HG02798 (cell line): Measurements from ENCODE around the gene FAM149B1.

Experiments used
- ATAC-seq: cut with Tn5 transposase; IDR thresholded peaks from one replicate; pipeline ENCODE4 v1.9.1; 2021; ENCODE audit warnings: mild to moderate bottlenecking; ENCODE audit not compliant: unreplicated experiment, poor library complexity

The FAM149B1 gene

GRCh38 chr10:73172867-73173266, 4.9 kb downstream of the FAM149B1 start:
- ATAC-seq: no peak

- ATAC-seq: no peak
Observed at GRCh38 chr10:73174148-73174925, 6.4 kb downstream of the FAM149B1 start.

DNA sequence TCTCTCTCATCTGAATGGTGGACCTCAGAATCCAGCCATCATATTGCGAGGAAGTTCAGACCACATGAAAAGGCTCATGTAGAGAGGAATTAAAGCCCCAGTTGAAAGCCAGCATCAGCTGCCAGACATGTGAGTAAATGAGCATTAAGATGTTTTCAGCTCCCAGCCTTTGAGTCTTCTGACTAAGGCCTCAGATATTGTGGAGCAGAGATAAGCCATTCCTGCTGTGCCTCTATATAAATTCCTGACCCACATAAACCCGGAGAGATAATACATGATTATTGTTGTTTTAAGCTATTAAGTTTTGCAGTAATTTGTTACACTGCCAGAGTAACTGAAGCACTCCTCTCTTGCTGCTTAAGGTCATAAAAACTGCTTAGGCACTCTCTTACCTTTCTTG, 14.6 kb downstream of the FAM149B1 start:
- ATAC-seq: no peak

- no peak for ATAC-seq
Observed at GRCh38 chr10:73183667-73184281, 15.9 kb downstream of the FAM149B1 start.

DNA sequence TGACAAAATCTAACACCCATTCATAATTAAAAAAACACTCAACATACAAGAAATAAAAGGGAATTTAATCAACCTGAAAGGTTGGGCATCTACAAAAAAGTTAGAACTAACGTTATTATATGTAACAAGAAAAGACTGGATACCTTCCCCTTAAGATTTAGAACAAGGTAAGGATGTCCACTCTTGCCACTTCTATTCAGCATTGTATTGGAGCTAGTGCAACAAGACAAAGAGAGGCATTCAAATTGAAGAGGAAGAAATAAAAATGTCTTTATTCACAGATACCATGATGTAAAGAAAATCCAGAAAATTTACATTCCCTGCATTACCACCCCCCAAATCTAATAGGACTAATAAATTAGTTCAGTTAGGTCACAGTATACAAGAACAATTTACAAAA, 18.3 kb downstream of the FAM149B1 start:
- no peak for ATAC-seq

GRCh38 chr10:73190188-73190587, 22.3 kb downstream of the FAM149B1 start:
- ATAC-seq: no peak

DNA sequence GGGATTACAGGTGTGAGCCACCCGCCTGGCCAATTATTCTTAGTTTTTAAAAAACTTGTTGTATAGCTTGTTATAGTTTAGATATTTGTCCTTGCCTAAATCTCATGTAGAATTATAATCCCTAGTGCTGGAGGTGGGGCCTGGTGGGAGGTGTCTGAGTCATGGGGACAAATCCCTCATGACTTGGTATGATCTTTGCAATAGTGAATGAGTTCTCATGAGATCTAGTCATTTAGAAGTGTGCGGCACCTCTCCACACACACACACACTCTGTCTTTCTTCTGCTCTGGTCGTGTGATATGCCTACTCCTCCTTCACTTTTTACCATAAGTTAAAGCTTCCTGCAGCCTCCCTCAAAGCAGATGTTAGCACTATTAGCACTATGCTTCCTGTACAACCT, 37.2 kb downstream of the FAM149B1 start:
- ATAC-seq: no peak

DNA sequence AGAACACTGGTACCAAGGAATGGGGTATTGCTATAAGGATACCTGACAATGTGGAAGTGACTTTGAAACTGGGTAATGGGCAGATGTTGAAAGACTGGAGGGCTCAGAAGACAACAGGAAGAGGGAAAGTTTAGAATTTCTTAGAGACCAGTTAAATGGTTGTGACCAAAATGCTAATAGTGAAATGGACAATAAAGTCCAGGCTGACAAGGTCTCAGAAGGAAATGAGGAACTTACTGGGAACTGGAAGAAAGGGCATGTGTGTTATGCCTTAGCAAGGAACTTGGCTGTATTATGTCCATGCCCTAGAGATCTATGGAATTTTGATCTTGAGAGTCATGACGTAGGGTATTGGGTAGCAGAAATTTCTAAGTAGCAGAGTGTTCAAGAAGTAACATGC, 38.0 kb downstream of the FAM149B1 start:
- ATAC-seq: no peak

GRCh38 chr10:73206385-73206784, 38.5 kb downstream of the FAM149B1 start:
- no peak for ATAC-seq

- ATAC-seq: no peak
Observed at GRCh38 chr10:73207883-73208282, 40.0 kb downstream of the FAM149B1 start.

GRCh38 chr10:73209705-73210104, 41.8 kb downstream of the FAM149B1 start:
- ATAC-seq: no peak

DNA sequence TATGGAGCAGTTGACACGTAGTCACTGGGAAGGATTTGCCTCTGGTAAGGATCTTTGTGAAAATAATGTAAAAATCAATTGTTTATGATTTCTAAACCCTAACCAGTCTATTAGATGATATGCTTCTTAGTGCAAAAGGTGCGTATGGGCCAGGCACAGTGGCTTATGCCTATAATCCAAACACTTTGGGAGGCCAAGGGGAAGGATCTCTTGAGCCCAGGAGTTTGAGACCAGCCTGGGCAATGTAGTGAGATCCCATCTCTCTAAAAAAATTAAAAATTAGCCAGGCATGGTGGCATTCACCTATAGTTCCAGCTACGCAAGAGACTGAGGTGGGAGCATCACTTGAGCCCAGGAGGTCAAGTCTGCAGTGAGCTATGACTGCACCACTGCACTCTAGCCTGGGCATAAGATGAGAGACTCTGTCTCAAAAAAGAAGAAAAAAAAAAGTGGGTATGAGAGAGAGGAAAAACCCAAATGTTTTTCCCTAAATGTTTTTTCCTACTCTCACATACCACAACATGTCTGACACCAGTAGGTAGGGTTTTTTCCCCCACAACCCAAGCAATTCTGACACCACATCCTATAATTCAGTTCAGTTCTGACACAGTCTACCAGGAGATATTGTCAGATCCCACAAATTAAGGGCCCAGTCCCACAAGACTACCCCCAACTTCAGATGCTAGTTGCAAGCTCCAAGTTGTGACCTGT, 42.6 kb downstream of the FAM149B1 start:
- ATAC-seq: no peak

- ATAC-seq: no peak
Observed at GRCh38 chr10:73211106-73211811, 43.3 kb downstream of the FAM149B1 start.

DNA sequence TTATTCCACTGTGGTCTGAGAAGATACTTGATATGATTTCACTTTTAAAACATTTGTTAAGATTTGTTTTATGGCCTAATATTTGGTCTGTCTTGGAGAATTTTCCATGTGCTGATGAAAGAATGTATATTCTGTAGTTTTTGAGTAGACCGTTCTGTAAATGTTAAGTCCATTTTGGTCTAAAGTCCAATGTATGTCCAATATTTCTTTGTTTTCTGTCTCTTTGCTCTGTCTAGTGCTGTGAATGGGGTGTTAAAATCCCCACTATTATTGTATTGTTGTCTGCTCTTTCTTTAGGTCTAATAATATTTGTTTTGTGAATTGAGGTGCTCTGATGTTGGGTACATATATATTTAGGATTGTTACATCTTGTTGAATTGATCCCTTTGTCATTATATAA, 47.8 kb downstream of the FAM149B1 start:
- ATAC-seq: no peak

- no peak for ATAC-seq
Observed at GRCh38 chr10:73217628-73218027, 49.7 kb downstream of the FAM149B1 start.

DNA sequence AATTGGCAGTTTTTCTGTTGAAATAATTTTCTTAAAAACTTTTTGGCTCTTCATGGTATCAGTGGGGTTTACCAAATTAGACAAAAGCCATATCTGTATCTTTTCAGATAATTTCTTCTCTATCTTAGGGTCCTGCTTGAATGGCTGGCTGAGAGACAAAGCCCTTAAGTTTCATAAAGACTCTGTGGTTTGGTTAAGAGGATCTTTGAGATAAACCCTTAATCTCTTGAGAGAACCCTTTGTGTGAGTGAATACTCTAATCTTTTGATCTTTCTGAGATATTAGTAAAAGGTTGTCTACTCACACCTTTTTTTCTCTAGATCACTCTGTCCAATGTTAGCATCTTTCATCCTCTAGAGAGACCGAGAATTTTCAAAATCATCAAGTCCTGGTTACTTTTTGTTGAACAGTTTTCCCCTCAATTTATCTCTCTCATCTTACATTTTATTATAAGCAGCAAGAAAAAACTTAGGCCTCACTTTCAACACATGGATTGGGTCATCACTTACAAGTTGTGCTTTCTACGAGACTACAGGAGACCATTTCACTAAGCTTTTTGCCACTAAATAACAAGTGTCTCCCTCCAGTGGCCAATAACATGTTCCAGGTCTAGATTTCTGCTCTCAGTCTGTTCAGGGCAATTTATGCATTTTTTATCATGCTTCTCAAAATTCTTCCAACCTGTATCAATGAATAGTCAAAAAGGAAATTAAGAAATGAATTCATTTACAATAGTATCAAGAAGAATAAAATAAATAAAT, 50.7 kb downstream of the FAM149B1 start:
- no peak for ATAC-seq

DNA sequence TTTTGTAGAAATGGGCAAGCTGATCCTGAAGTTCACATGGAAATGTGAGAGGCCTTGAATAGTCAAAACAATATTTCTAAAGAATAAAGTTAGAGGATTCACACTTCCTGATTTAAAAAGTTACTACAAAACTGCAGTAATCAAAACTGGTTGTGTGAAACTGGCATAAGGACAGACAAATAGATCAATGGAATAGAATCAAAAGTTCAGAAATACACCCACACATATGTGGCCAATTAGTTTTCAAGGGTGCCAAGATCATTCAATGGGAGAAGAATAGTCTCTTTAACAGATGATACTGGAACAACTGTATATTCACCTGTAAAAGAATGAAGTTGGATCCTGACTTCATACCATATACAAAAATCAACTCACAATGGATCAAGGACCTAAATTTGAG, 51.5 kb downstream of the FAM149B1 start:
- no peak for ATAC-seq

- ATAC-seq: no peak
Observed at GRCh38 chr10:73220989-73221388, 53.1 kb downstream of the FAM149B1 start.

DNA sequence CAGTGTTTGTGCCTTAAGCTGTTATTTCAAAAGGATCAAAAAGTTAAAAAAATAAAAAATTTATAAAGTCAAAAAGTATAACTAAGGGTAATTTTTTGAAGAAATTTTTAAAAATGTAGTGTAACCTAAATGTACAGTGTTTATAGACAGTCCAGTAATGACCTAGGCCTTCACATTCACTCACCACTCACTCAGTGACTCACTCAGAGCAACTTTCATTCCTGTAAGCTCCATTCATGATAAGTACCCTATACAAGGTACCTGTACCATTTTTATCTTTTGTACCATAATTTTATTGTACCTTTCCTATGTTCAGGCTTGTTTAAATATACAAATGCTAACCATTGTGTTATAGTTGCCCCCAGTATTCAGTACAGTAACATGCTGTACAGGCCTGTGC, 57.6 kb downstream of the FAM149B1 start:
- no peak for ATAC-seq

DNA sequence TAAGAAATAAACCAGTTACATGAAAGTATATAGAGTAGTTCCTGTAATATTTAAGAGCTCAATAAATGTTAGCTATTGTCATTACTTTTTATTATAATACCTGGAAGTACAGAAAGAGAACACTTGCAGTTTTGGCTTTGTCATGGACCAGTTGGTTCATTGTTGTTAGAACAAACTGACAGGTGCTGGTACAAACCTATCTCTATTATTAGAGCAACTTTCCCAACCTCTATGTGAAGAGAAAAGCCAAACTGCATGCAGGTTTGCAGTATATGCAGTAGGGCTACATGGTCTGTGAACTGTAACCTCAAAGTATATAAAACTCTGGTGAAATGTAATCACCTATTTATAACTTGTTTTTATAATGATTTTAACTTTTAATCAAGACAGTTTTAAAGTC, 58.7 kb downstream of the FAM149B1 start:
- no peak for ATAC-seq
